K562 (cell line): ENCODE results near the gene AMOTL1. TPM values are rescaled to one million over a fixed set of nuclear protein-coding genes. Genes with fewer than 3 reads are reported as not detected.

Source experiments
- ATAC-seq: fragments of 200-7000 bp; cut with Tn5 transposase; 3 replicates; pipeline ENCODE4 v1.9.1; 2020; ENCODE audit warnings: moderate library complexity
- BruUV-seq: library from RNA; stranded (reverse); fragments of 400-500 nt; replicated peaks from 2 replicates; lab custom pipeline; 2021; lab: Mats Ljungman, UMichigan
- CTCF ChIA-PET: fragments of 300-600 bp; formaldehyde crosslinking; extraction: SDS; loops from one replicate; lab custom pipeline; 2021; ENCODE audit warnings: low intra/inter-chr PET ratio; lab: Yijun Ruan, JAX
- POLR2A ChIA-PET: fragments of 300-600, 350-650 bp; sonication (Branson Sonifier 250); formaldehyde crosslinking; extraction: SDS; loops from one replicate; lab custom pipeline; 2021; ENCODE audit warnings: antibody characterized with exemption, inconsistent platforms; lab: Yijun Ruan, JAX
- DNase-seq, 4 experiments: peaks; one replicate each; pipeline versions ENCODE4 v3.0.0 to v3.0.0-alpha.2; 2011 to 2018; ENCODE audit warnings: low spot score in 3 of 4, mixed read lengths in 3 of 4; ENCODE audit errors: extremely low read depth in 1 of 4
- FAIRE-seq: peaks from 2 replicates; lab custom pipeline; 2011; peaks lifted over from hg19 to GRCh38; lab: Jason Lieb, UNC
- H2AFZ ChIP-seq: 2 replicates; pipeline ENCODE4 v1.6.0; 2011; ENCODE audit warnings: low read depth, low read length, control low read depth, inconsistent platforms
- H3K27ac ChIP-seq: fragments of 200-600 bp; 3 replicates; pipeline ENCODE4 v1.8.0; 2011; ENCODE audit warnings: low read depth, mild to moderate bottlenecking, control low read depth, inconsistent platforms, low read length, moderate library complexity, mixed read lengths; ENCODE audit errors: extremely low read depth
- H3K27me3 ChIP-seq, 2 experiments: fragments of 300-600 bp in 1 of 2; 2 replicates in 1 of 2; 3 replicates in 1 of 2; pipeline versions ENCODE4 v1.6.0 to v1.8.0; 2011; ENCODE audit warnings: inconsistent platforms in 2 of 2, low read length in 2 of 2, mild to moderate bottlenecking in 1 of 2, mixed read lengths in 1 of 2, moderate library complexity in 1 of 2; ENCODE audit not compliant: control insufficient read depth in 2 of 2, insufficient read depth in 2 of 2
- H3K36me3 ChIP-seq: fragments of 300-600 bp; 3 replicates; pipeline ENCODE4 v1.8.0; 2011; ENCODE audit warnings: mild to moderate bottlenecking, low read length, inconsistent platforms; ENCODE audit not compliant: control insufficient read depth, insufficient read depth
- H3K4me1 ChIP-seq, 2 experiments: fragments of 200-600 bp in 1 of 2; replicated peaks in 1 of 2; 2 replicates in 1 of 2; 3 replicates in 1 of 2; pipeline versions ENCODE4 v1.5.1 to v1.8.0; 2011; ENCODE audit warnings: inconsistent platforms in 2 of 2, low read length in 2 of 2, mild to moderate bottlenecking in 1 of 2, mixed read lengths in 1 of 2, moderate library complexity in 1 of 2; ENCODE audit not compliant: control insufficient read depth in 2 of 2, insufficient read depth in 2 of 2
- H3K4me2 ChIP-seq: 2 replicates; pipeline ENCODE4 v1.6.1; 2011; ENCODE audit warnings: low read length, control low read depth, inconsistent platforms, mixed read lengths; ENCODE audit not compliant: insufficient read depth
- H3K4me3 ChIP-seq: fragments of 200-600 bp; sonication (generic), shearing (Covaris generic); 2 replicates; pipeline ENCODE4 v1.5.1; 2016; ENCODE audit warnings: control low read depth, inconsistent platforms
- H3K79me2 ChIP-seq: fragments of 200-600 bp; 3 replicates; pipeline ENCODE4 v1.8.0; 2011; ENCODE audit warnings: low read length, inconsistent platforms; ENCODE audit not compliant: control insufficient read depth, insufficient read depth
- H3K9ac ChIP-seq, 2 experiments: 2 replicates each; pipeline versions ENCODE4 v1.6.0 to v1.6.1; 2011; ENCODE audit warnings: low read depth in 2 of 2, low read length in 2 of 2, control low read depth in 1 of 2, inconsistent platforms in 1 of 2, mild to moderate bottlenecking in 1 of 2, mixed read lengths in 1 of 2; ENCODE audit not compliant: insufficient read depth in 1 of 2
- H3K9me1 ChIP-seq: one replicate; pipeline ENCODE4 v1.6.0; 2011; ENCODE audit warnings: inconsistent platforms, mild to moderate bottlenecking, low read length, moderate library complexity; ENCODE audit not compliant: control insufficient read depth, insufficient read depth
- H3K9me3 ChIP-seq: replicated peaks from 2 replicates; pipeline ENCODE4 v1.5.1; 2011; ENCODE audit warnings: low read depth, low read length, inconsistent platforms; ENCODE audit not compliant: control insufficient read depth, insufficient read depth
- H4K20me1 ChIP-seq: replicated peaks from 2 replicates; pipeline ENCODE4 v1.6.1; 2011; ENCODE audit warnings: low read length, inconsistent platforms, mixed read lengths; ENCODE audit not compliant: control insufficient read depth, insufficient read depth
- ADNP ChIP-seq: fragments of 200-800 bp; sonication (Bioruptor generic); IDR thresholded peaks from 2 replicates; pipeline ENCODE4 v1.6.1; 2016; ENCODE audit warnings: missing genetic modification characterization, missing compliant biosample characterization
- LCOR ChIP-seq: sonication (generic); formaldehyde crosslinking; IDR thresholded peaks from 2 replicates; pipeline ENCODE4 v1.8.0; 2022; ENCODE audit warnings: mild to moderate bottlenecking, missing genetic modification reagents
- NCOA4 ChIP-seq: fragments of 450-650 bp; IDR thresholded peaks from 2 replicates; pipeline ENCODE4 v1.6.1; 2018; ENCODE audit warnings: mild to moderate bottlenecking; ENCODE audit not compliant: partially characterized antibody
- TGIF2 ChIP-seq: sonication (generic); formaldehyde crosslinking; IDR thresholded peaks from 2 replicates; pipeline ENCODE4 v1.8.1; 2022; ENCODE audit warnings: mild to moderate bottlenecking, missing genetic modification reagents, moderate library complexity
- ZMIZ1 ChIP-seq, 2 experiments: fragments of 150-350 bp in 1 of 2; IDR thresholded peaks; 2 replicates each; pipeline ENCODE4 v1.6.1; 2012 to 2016; ENCODE audit warnings: low read depth in 2 of 2, low read length in 2 of 2, mild to moderate bottlenecking in 1 of 2, moderate library complexity in 1 of 2
- ZNF445 ChIP-seq: fragments of 250-450 bp; sonication (Bioruptor Pico); IDR thresholded peaks from 2 replicates; pipeline ENCODE4 v1.4.0; 2020; ENCODE audit warnings: low read depth, mild to moderate bottlenecking, moderate library complexity
- ZNF57 ChIP-seq: fragments of 450-650 bp; formaldehyde crosslinking; IDR thresholded peaks from 2 replicates; pipeline ENCODE4 v1.4.0; 2020; ENCODE audit warnings: mild to moderate bottlenecking, moderate library complexity
- ZNF592 ChIP-seq: fragments of 450-650 bp; IDR thresholded peaks from 2 replicates; pipeline ENCODE4 v1.6.1; 2017; ENCODE audit warnings: antibody characterized with exemption, mild to moderate bottlenecking
- ZZZ3 ChIP-seq: fragments of 450-650 bp; IDR thresholded peaks from 2 replicates; pipeline ENCODE4 v1.6.1; 2016; ENCODE audit warnings: antibody characterized with exemption, mild to moderate bottlenecking, moderate library complexity
- WGBS: fragments of 100-300 bp; shearing (Covaris generic); methylation state at CpG from one replicate; pipeline ENCODE4 v1.1.6; 2016; ENCODE audit warnings: low coverage, mixed read lengths; ENCODE audit not compliant: insufficient coverage; ENCODE audit errors: missing lambda C conversion rate; 5-methylcytosine and 5-hydroxymethylcytosine counted together
- in situ Hi-C: fragments of 300-500 bp; cut with MboI; formaldehyde crosslinking; loops from 4 replicates; pipeline ENCODE4 v1.15.0; 2018; ENCODE audit warnings: inconsistent platforms, mixed read lengths
- intact Hi-C: fragments of 100-400 bp; cut with micrococcal nuclease; formaldehyde crosslinking; loops from 2 replicates; pipeline ENCODE4 v1.14.2; 2022
- polyA plus RNA-seq, 8 experiments: library from polyadenylated mRNA; depleted of rRNA in 4 of 8; stranded (reverse) in 5 of 8; unstranded in 3 of 8; fragments of >200 nt; fragmentation: Nextera tagmentation in 2 of 8; fragmentation: Illumina TruSeq in 1 of 8; extraction: Ambion mirVana in 2 of 8; extraction: Trizol in 1 of 8; gene quantifications; 2 replicates each; pipeline versions ENCODE4 v1.2.1 to v1.2.3, GENCODE V29; 2011 to 2014; ENCODE audit warnings: inconsistent platforms in 1 of 8, missing spikeins in 1 of 8
- total RNA-seq, 7 experiments: library from RNA; depleted of rRNA in 6 of 7; stranded (reverse); fragments of >200 nt in 6 of 7; fragmentation: Illumina TruSeq in 2 of 7; extraction: Trizol in 2 of 7; gene quantifications; 2 replicates each; pipeline versions ENCODE4 v1.2.1 to v1.2.3, GENCODE V29; 2011 to 2021; ENCODE audit warnings: low replicate concordance in 1 of 7

Gene AMOTL1
- total and polyA plus RNA-seq, 9 of the 15 experiments (the other 6 are each of a cell fraction or from before 2014, with no cell fraction given): 4.0 to 35.4 (median 14.0) TPM

GRCh38 chr11:94754819-94755218 is 13.3 kb upstream of the AMOTL1 start:
- no peaks in the 10 kb centered on the region for H4K20me1 ChIP-seq
- no peak overlapping the region for H2AFZ ChIP-seq
- no TSS peak for BruUV-seq
- H3K9me1 ChIP-seq: no peaks in the 10 kb centered on the region
- DNase-seq: no peak
- H3K9ac ChIP-seq: no peak overlapping the region
- no peak for FAIRE-seq
- H3K36me3 ChIP-seq: no peaks in the 10 kb centered on the region
- no peaks in the 10 kb centered on the region for H3K27me3 ChIP-seq
- POLR2A ChIA-PET: interaction anchor here (0.6 to 1.3 kb wide), 5 partner anchors 9 to 409 kb away, joined by 3 to 5 read pairs (median 3); partner anchors contain the start of gene AMOTL1
- in situ Hi-C loops (no loop called here), intact Hi-C loops (no loop called here)
- TF ChIP-seq ZNF445 (CRISPR knock-in tag) (no peak), LCOR (CRISPR knock-in tag) (no peak), TGIF2 (CRISPR knock-in tag) (no peak), ZMIZ1 (IDR thresholded peaks at IDR 0.05; ENCODE audit: low read depth in 2 of 2, low read length in 2 of 2) (no peak), NCOA4 (no peak), ZNF592 (no peak), ADNP (tag) (no peak), ZNF57 (no peak), ZZZ3 (no peak)
- H3K79me2 ChIP-seq: no peaks in the 10 kb centered on the region
- WGBS: 31% methylated on average over 2 of the region's 2 CpGs
- CTCF ChIA-PET: no interaction called here
- H3K4me3 ChIP-seq: no peak overlapping the region
- H3K9me3 ChIP-seq: no peaks in the 10 kb centered on the region
- H3K4me1 ChIP-seq: peaks cover 3 to 32% of the 10 kb centered on the region in 2 experiments; a peak in 4 of 5 replicates
- H3K4me2 ChIP-seq: no peak overlapping the region
- ATAC-seq: no peak
- H3K27ac ChIP-seq: no peak overlapping the region
